ENCODE data around the gene TNIP2. TPM values are rescaled to one million over a fixed set of nuclear protein-coding genes. Genes with fewer than 3 reads are reported as not detected.

The TNIP2 gene
- total and polyA plus RNA-seq, 2 donors (not counting 1 experiment from before 2014, with no cell fraction given): 47.6 to 71.9 TPM

GRCh38 chr4:2795893-2796848, 40.0 kb upstream of the TNIP2 start:
- peak overlapping the region; percentile 99 for H3K4me2 ChIP-seq (replicated peaks; ENCODE audit: low read depth, low read length, poor library complexity, severe bottlenecking)
- ATAC-seq (ENCODE audit: low read depth): no peak
- no peaks in the 10 kb centered on the region for H3K27me3 ChIP-seq (replicated peaks in 1 of 4; ENCODE audit: control extremely low read depth in 1 of 4, control insufficient read depth in 3 of 4, insufficient read depth in 4 of 4, low read length in 3 of 4)
- POLR2A ChIA-PET: interaction anchor here (0.9 to 3.0 kb wide), 3 partner anchors 9 to 11 kb away, joined by 4 to 9 read pairs (median 5); no protein-coding TSS in a partner anchor
- H3K9me3 ChIP-seq (ENCODE audit: control extremely low read depth in 1 of 3, control insufficient read depth in 2 of 3, insufficient read depth in 1 of 3, low read length in 2 of 3): peaks cover 0 to 5% (median 0%) of the 10 kb centered on the region in 3 donors
- WGBS (ENCODE audit: insufficient coverage): 96% methylated on average over 26 of the region's 27 CpGs
- H3K36me3 ChIP-seq (replicated peaks in 1 of 2; ENCODE audit: control extremely low read depth in 1 of 2, control insufficient read depth in 1 of 2, extremely low read depth in 1 of 2, insufficient read depth in 2 of 2, low read length in 1 of 2): peaks cover 0 to 7% of the 10 kb centered on the region in 2 experiments
- TF ChIP-seq CTCF (IDR thresholded peaks at IDR 0.05) (no peak), EZH2 (IDR thresholded peaks at IDR 0.05; ENCODE audit: borderline replicate concordance, insufficient read depth, low read depth, low read length, poor library complexity, severe bottlenecking) (no peak)
- Mint-ChIP-seq H3K4me3 (no peak overlapping the region), H3K27me3 (no peaks in the 10 kb centered on the region), H3K9me3 (ENCODE audit: insufficient read depth) (no peaks in the 10 kb centered on the region), H3K4me1 (peaks cover 75% of the 10 kb centered on the region), H3K27ac (peak overlapping the region; percentile 20)
- intact Hi-C loops (cut with micrococcal nuclease): no loop called here
- peaks cover 29% of the 10 kb centered on the region for H4K20me1 ChIP-seq (ENCODE audit: control insufficient read depth, insufficient read depth, low read length, poor library complexity, severe bottlenecking)
- H3K27ac ChIP-seq (ENCODE audit: low read length in 2 of 2): no peak overlapping the region
- CTCF ChIA-PET: interaction anchor here (1.3 kb wide), 1 partner anchor 9 kb away, joined by 4 read pairs; no protein-coding TSS in a partner anchor
- no peak overlapping the region for H2AFZ ChIP-seq (ENCODE audit: insufficient read depth, low read depth, low read length, poor library complexity, severe bottlenecking)
- no peak overlapping the region for H3K9ac ChIP-seq (ENCODE audit: low read length)
- no peak overlapping the region for H3K4me3 ChIP-seq (ENCODE audit: control extremely low read depth in 1 of 5, extremely low read depth in 1 of 5, insufficient read depth in 1 of 5, low read depth in 2 of 5, low read length in 4 of 5)
- H3K4me1 ChIP-seq (ENCODE audit: control insufficient read depth in 2 of 2, insufficient read depth in 2 of 2, low read length in 2 of 2): peaks cover 71 to 87% of the 10 kb centered on the region in 2 donors
- peak; percentile 11 for DNase-seq
- peaks cover 61% of the 10 kb centered on the region for H3K79me2 ChIP-seq (ENCODE audit: control insufficient read depth, insufficient read depth, low read length)
